HG03469 (cell line): Measurements from ENCODE around the gene HAPSTR1.
A peak's percentile ranks its signal among the peaks of the same experiment; 100 is the strongest.
"Not testable (repeated sequence)": the region's sequence is repeated elsewhere in the genome, so short reads cannot be mapped to it uniquely, and the experiment has no call there.

Source experiments
- ATAC-seq: cut with Tn5 transposase; IDR thresholded peaks from one replicate; pipeline ENCODE4 v1.9.1; 2021; ENCODE audit warnings: mild to moderate bottlenecking, moderate library complexity, moderate number of reproducible peaks; ENCODE audit not compliant: unreplicated experiment

HAPSTR1 gene

GRCh38 chr16:9070254-9070653 is 21.2 kb upstream of the HAPSTR1 start:
- ATAC-seq = no peak

- no peak for ATAC-seq
Measured at GRCh38 chr16:9071377-9071776, 20.1 kb upstream of the HAPSTR1 start.

- no peak for ATAC-seq
Measured at GRCh38 chr16:9072806-9073341, 18.6 kb upstream of the HAPSTR1 start.

- ATAC-seq = no peak
Measured at GRCh38 chr16:9075299-9076071, 16.0 kb upstream of the HAPSTR1 start.

GRCh38 chr16:9077091-9077809 is 14.2 kb upstream of the HAPSTR1 start:
- no peak for ATAC-seq

- ATAC-seq = not testable (repeated sequence)
Measured at GRCh38 chr16:9078467-9079429, 12.7 kb upstream of the HAPSTR1 start.

- ATAC-seq = no peak
Measured at GRCh38 chr16:9079430-9079812, 12.0 kb upstream of the HAPSTR1 start.

GRCh38 chr16:9081158-9081557 is 10.3 kb upstream of the HAPSTR1 start:
- no peak for ATAC-seq

- ATAC-seq = no peak
Measured at GRCh38 chr16:9081843-9082242, 9.6 kb upstream of the HAPSTR1 start.

- ATAC-seq = no peak
Measured at GRCh38 chr16:9082422-9082821, 9.0 kb upstream of the HAPSTR1 start.

GRCh38 chr16:9087733-9088132 is 3.7 kb upstream of the HAPSTR1 start:
- ATAC-seq = not testable (repeated sequence)

- ATAC-seq = no peak
Measured at GRCh38 chr16:9088848-9089247, 2.6 kb upstream of the HAPSTR1 start.

- no peak for ATAC-seq
Measured at GRCh38 chr16:9089660-9090059, 1.8 kb upstream of the HAPSTR1 start.

GRCh38 chr16:9090101-9090959 is 1.1 kb upstream of the HAPSTR1 start:
- no peak for ATAC-seq

- ATAC-seq = peak; percentile 4
Measured at GRCh38 chr16:9091867-9092281, 430 bp downstream of the HAPSTR1 start.

- no peak for ATAC-seq
Measured at GRCh38 chr16:9092282-9092977, 986 bp downstream of the HAPSTR1 start.

- no peak for ATAC-seq
Measured at GRCh38 chr16:9092978-9093344, 1.5 kb downstream of the HAPSTR1 start.

- ATAC-seq = no peak
Measured at GRCh38 chr16:9094011-9094846, 2.8 kb downstream of the HAPSTR1 start.

- no peak for ATAC-seq
Measured at GRCh38 chr16:9095171-9095570, 3.7 kb downstream of the HAPSTR1 start.
